Stimulated activated CD4-positive, alpha-beta T cell treated with anti-CD3 and anti-CD28 coated beads, Interleukin-2, amount 100 ng/mL, for 48 hours (primary cell): ENCODE data around the gene TEKTIP1.

Source experiments
- DNase-seq, 2 donors: peaks; one replicate each; pipeline ENCODE4 v3.0.0-alpha.2; 2020

The TEKTIP1 gene

GRCh38 chr19:3586707-3587346 lies 47.9 kb downstream of the TEKTIP1 start:
- no peak for DNase-seq

- DNase-seq: no peak
Measured at GRCh38 chr19:3589439-3589838, 50.5 kb downstream of the TEKTIP1 start.

GRCh38 chr19:3589949-3590348 lies 51.0 kb downstream of the TEKTIP1 start:
- DNase-seq: no peak

GRCh38 chr19:3590991-3591659 lies 52.2 kb downstream of the TEKTIP1 start:
- DNase-seq: no peak

- DNase-seq: no peak
Measured at GRCh38 chr19:3591876-3592613, 53.1 kb downstream of the TEKTIP1 start.

- DNase-seq: no peak
Measured at GRCh38 chr19:3593156-3593555, 54.2 kb downstream of the TEKTIP1 start.
